GM18909 (cell line): ENCODE measurements around the gene A2ML1.
"Not testable (repeated sequence)": the region's sequence is repeated elsewhere in the genome, so short reads cannot be mapped to it uniquely, and the experiment has no call there.

ENCODE experiments used
- ATAC-seq: cut with Tn5 transposase; IDR thresholded peaks from one replicate; pipeline ENCODE4 v1.9.1; 2021; ENCODE audit warnings: mild to moderate bottlenecking; ENCODE audit not compliant: unreplicated experiment, poor library complexity

Gene A2ML1

GRCh38 chr12:8822298-8822697 lies at the start of gene A2ML1:
TSS of gene A2ML1 (plus strand) at chr12:8822621. CDS start at chr12:8822652, 31 bp downstream.
- no peak for ATAC-seq

DNA sequence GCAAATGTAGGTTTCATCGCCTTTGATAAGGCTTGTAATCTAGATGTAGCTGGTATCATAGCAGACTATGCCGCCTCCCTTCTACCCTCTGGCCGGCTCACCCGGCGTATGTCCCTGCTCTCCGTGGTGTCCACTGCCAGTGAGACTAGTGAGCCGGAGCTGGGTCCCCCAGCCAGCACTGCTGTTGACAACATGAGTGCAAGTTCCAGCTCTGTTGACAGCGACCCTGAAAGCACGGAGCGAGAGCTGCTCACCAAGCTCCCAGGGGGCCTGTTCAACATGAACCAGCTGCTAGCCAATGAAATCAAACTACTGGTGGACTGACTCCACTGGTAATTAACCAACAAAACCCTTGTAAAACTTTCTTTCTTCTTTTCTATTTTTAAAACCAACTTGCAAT lies 49.0 kb upstream of the A2ML1 start:
- no peak for ATAC-seq

DNA sequence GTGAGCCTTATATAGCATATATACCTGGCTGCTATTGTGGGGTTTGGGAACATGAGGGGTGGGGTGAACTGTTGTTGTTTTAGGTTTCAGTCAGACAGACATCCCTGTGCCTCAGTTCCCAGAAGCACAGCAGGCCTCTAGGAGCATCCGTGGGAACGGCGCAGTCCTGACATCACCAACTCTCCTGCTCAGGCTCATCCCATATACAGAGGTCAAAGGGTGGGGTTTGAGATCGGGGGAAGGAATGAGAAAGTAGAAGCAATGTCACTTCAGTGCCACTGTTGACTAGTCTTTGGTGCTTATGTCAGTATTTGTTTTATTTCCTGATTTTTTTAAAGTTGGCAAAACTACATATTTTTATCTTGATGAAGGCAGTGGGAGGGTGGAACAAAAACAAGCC lies 43.1 kb upstream of the A2ML1 start:
- ATAC-seq = no peak

GRCh38 chr12:8779862-8780261 lies 42.6 kb upstream of the A2ML1 start:
- ATAC-seq = no peak

DNA sequence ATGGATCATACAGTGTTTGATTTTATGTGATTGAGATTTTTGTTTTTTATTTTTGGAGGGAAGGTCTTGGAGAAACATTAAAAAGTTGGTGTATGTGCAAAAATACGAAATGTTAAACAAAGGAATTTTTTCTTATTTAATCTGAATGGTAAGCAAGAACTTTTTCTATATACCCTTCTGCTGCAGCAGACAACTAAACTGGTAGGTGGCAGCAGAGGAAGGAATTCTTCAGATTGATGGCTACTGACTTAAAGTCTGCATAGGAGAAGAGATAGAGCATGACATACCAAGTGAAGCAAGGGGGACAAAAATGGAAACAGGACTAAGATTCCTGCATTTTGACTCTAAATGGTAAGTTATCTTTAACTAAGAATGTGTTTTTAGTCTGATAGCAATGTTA lies 42.0 kb upstream of the A2ML1 start:
- ATAC-seq = no peak

DNA sequence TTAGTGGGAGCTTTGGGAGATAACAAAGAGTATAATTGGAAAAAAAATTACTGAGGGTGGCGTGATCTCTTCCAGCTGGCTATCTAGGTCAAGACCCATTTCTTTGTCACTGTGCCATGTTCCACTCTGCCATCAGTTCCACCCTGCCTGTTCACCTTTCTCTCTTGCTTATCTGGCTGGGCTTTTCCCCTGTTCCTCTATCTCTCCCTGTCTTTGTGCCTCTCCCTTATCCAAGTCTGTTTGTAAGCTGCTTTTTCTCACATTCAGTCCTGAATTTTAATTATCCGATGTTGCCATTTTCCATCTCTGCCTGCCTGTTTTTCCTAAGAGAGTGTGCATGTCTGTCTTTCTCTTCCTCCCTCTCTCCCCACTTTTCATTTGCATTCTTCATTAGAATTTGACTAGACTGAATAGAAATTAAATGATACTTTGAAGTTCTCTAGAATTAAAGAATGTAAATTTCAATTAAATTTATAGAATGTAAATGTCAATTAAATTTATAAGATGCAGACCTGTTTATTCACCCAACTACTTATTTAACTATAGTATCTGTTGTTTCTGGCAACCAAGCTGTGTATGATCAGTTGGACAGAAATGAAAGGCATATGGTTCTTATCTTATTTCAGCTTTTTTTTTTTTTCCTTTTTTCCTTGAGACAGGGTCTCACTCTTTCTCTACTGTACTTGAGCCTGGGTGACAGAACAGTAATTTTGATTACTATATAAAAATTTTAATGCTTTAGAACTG lies 40.9 kb upstream of the A2ML1 start:
- no peak for ATAC-seq

- ATAC-seq = no peak
Measured at GRCh38 chr12:8784290-8784888, 38.0 kb upstream of the A2ML1 start.

DNA sequence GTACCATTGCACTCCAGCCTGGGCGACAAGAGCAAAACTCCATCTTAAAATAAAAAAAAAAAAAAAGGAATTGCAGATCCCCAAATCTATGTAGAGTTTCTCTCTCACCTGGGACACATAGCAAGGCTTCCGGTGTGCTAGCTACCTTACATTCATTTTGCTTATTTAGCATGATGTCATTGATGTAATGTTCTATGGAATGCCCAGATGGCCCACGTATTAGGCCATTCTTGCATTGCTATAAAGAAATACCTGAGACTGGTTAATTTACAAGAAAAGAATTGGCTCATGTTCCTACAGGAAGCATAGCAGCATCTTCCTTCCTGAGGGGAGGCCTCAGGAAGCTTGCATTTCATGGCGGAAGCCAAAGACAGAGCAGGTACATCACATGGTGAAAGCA lies 36.9 kb upstream of the A2ML1 start:
- ATAC-seq = no peak

GRCh38 chr12:8787206-8787605 lies 35.2 kb upstream of the A2ML1 start:
- ATAC-seq = not testable (repeated sequence)

GRCh38 chr12:8788706-8789105 lies 33.7 kb upstream of the A2ML1 start:
- ATAC-seq = not testable (repeated sequence)

- not testable (repeated sequence) for ATAC-seq
Measured at GRCh38 chr12:8789341-8790013, 32.9 kb upstream of the A2ML1 start.

DNA sequence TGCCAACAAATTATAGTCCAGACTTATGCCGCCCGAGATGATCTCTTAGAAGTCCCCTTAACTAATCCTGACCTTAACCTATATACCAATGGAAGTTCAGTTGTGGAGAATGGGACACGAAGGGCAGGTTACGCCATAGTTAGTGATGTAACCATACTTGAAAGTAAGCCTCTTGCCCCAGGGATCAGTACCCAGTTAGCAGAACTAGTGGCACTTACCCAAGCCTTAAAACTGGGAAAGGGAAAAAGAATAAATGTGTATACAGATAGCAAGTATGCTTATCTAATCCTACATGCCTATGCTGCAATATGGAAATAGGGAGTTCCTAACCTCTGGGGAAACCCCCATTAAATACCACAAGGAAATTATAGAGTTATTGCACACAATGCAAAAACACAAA lies 29.2 kb upstream of the A2ML1 start:
- not testable (repeated sequence) for ATAC-seq

GRCh38 chr12:8794611-8795010 lies 27.8 kb upstream of the A2ML1 start:
- not testable (repeated sequence) for ATAC-seq

DNA sequence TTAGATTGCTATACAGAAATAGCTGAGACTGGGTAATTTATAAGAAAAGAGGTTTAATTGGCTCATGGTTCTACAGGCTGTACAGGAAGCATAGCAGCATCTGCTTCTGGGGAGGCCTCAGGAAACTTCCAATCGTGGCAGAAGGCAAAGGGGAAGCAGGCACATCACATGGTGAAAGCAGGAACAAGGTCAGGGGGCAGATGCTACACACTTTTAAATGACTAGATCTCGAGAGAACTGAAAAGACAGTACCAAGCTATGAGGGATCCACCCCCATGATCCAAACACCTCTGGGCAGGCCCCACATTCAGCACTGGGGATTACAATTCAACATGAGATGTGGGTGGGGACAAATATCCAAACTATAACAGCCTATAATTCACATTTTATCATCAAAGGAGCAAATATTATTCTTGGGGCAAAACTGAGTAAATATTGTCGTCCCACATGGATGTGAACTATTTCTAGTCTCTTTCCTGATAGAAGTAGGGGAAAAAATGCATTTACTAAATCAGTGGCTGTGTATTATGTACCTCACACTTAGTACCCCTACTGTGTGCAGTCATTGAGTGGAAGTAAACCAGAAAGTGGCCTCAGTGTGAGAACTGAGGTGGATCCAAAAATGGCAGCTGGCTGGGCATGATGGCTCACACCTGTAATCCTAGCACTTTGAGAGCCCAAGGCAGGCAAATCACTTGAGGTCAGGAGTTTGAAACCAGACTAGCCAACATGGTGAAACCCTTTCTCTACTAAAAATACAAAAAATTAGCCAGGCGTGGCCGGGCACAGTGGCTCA lies 25.4 kb upstream of the A2ML1 start:
- no peak for ATAC-seq

DNA sequence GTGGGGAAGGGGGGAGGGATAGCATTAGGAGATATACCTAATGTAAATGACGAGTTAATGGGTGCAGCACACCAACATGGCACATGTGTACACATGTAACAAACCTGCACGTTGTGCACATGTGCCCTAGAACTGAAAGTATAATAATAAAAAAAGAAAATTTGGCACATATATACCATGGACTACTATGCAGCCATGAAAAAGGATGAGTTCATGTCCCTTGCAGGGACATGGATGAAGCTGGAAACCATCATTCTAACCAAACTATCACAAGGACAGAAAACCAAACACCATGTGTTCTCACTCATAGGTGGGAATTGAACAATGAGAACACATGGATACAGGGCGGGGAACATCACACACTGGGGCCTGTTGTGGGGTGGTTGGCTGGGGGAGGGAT lies 21.2 kb upstream of the A2ML1 start:
- not testable (repeated sequence) for ATAC-seq

DNA sequence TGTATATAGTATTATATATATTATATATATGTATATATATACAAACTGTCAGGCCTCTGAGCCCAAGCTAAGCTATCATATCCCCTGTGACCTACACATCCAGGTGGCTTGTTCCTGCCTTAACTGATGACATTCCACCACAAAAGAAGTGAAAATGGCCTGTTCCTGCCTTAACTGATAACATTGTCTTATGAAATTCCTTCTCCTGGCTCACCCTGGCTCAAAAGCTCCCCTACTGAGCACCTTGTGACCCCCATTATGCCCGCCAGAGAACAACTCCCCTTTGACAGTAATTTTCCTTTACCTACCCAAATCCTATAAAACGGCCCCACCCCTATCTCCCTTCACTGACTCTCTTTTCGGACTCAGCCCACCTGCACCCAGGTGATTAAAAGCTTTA lies 17.6 kb upstream of the A2ML1 start:
- ATAC-seq = not testable (repeated sequence)

DNA sequence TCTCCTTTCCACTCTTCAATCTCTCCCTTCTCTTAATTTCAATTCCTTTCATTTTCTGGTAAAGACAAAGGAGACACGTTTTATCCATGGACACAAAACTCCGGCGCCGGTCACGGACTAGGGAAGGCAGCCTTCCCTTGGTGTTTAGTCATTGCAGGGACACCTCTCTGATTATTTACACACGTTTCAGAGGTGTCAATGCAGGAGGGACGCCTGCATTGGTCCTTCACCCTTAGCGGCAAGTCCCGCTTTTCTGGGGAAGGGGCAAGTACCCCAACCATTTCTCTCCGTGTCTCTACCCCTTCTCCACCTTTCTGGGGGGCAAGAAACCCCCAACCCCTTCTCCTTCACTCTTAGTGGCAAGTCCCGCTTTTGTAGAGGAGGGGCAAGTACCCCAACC lies 16.9 kb upstream of the A2ML1 start:
- not testable (repeated sequence) for ATAC-seq

GRCh38 chr12:8807084-8807483 lies 15.3 kb upstream of the A2ML1 start:
- ATAC-seq = not testable (repeated sequence)

DNA sequence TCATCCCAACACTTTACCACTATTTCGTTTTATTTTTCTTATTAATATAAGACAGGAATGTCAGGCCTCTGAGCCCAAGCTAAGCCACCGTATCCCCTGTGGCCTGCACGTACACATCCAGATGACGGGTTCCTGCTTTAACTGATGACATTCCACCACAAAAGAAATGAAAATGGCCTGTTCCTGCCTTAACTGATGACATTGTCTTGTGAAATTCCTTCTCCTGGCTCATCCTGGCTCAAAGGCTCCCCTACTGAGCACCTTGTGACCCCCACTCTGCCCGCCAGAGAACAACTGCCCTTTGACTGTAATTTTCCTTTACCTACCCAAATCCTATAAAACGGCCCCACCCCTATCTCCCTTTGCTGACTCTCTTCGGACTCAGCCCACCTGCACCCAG lies 12.3 kb upstream of the A2ML1 start:
- not testable (repeated sequence) for ATAC-seq

DNA sequence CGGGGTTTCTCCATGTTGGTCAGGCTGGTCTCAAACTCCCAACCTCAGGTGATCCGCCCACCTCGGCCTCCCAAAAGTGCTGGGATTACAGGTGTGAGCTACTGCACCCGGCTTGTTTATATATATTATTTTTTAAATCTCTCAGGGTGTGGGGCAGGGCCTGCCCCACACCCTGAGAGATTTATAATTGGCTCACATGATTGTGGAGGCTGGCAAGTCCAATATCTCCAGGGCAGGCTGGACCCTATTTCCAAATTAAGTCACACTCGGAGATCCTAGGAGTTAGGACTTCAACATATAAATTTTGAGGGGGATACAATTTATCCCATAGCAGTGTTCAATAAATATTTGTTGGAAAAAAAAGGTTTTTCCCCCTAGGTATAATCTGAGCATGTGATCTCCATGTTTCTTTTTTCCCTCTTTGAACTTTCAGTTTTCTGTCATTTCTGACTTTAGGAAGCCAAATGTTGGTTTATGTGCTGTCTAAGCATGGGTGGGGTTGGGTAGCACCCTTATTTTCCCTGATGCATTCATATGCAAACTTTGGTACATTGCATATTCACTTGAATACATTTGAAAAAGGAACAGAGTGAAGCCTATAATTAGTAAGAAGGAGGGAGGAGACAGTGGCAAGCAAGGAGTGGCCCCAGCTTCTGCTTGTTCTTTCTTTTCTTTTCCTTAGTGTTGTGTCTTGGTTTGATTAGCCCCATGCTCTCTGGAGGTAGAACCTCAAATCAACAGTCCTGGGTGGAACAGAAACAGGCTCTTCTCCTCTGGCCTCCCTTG lies 8.7 kb upstream of the A2ML1 start:
- no peak for ATAC-seq
